Measurements from ENCODE around the gene UNKL.

The UNKL gene

GRCh38 chr16:1401758-1402154, 12.7 kb downstream of the UNKL start:
- Histone ChIP-seq H4K20me1 (ENCODE audit: low read depth, low read length) (no peaks in the 10 kb centered on the region), H3K4me2 (ENCODE audit: low read depth, low read length, poor library complexity, severe bottlenecking) (no peak overlapping the region), H3K9ac (ENCODE audit: low read length) (no peak overlapping the region), H3K27me3 (ENCODE audit: low read length) (no peaks in the 10 kb centered on the region), H3K9me3 (ENCODE audit: insufficient read depth, low read length) (no peaks in the 10 kb centered on the region), H3K27ac (ENCODE audit: low read depth, low read length) (no peak overlapping the region), H3K9me2 (replicated peaks; ENCODE audit: insufficient read depth, low read length) (no peaks in the 10 kb centered on the region), H3K4me3 (ENCODE audit: insufficient read depth, low read length, poor library complexity, severe bottlenecking) (no peak overlapping the region), H3K79me2 (ENCODE audit: insufficient read depth, low read length) (no peaks in the 10 kb centered on the region), H3K36me3 (ENCODE audit: low read length) (no peaks in the 10 kb centered on the region), H3F3A (ENCODE audit: insufficient read depth) (no peaks in the 10 kb centered on the region), H2AFZ (ENCODE audit: low read depth, low read length, severe bottlenecking) (no peak overlapping the region)
- TF ChIP-seq CTCF (IDR thresholded peaks at IDR 0.05; ENCODE audit: insufficient read depth, low read length, poor library complexity, severe bottlenecking) (no peak), EZH2phosphoT487 (conservative IDR thresholded peaks at IDR 0.05; ENCODE audit: low read length) (no peak)

- no peak overlapping the region for H3K27ac ChIP-seq (ENCODE audit: low read depth, low read length)
- H4K20me1 ChIP-seq (ENCODE audit: low read depth, low read length), result no peaks in the 10 kb centered on the region
- no peak overlapping the region for H3K4me2 ChIP-seq (ENCODE audit: low read depth, low read length, poor library complexity, severe bottlenecking)
- H3F3A ChIP-seq (ENCODE audit: insufficient read depth), result no peaks in the 10 kb centered on the region
- no peaks in the 10 kb centered on the region for H3K79me2 ChIP-seq (ENCODE audit: insufficient read depth, low read length)
- no peaks in the 10 kb centered on the region for H3K9me3 ChIP-seq (ENCODE audit: insufficient read depth, low read length)
- no peak overlapping the region for H3K4me3 ChIP-seq (ENCODE audit: insufficient read depth, low read length, poor library complexity, severe bottlenecking)
- H3K9ac ChIP-seq (ENCODE audit: low read length), result no peak overlapping the region
- no peaks in the 10 kb centered on the region for H3K27me3 ChIP-seq (ENCODE audit: low read length)
- no peak for TF ChIP-seq EZH2phosphoT487 (conservative IDR thresholded peaks at IDR 0.05; ENCODE audit: low read length)
- no peak for TF ChIP-seq CTCF (IDR thresholded peaks at IDR 0.05; ENCODE audit: insufficient read depth, low read length, poor library complexity, severe bottlenecking)
- H3K36me3 ChIP-seq (ENCODE audit: low read length), result no peaks in the 10 kb centered on the region
- no peak overlapping the region for H2AFZ ChIP-seq (ENCODE audit: low read depth, low read length, severe bottlenecking)
- no peaks in the 10 kb centered on the region for H3K9me2 ChIP-seq (replicated peaks; ENCODE audit: insufficient read depth, low read length)
These were observed 13.3 kb downstream of the UNKL start for GRCh38 chr16:1401061-1401757.

- H3K27me3 ChIP-seq (ENCODE audit: low read length), result no peaks in the 10 kb centered on the region
- no peaks in the 10 kb centered on the region for H4K20me1 ChIP-seq (ENCODE audit: low read depth, low read length)
- H3K4me3 ChIP-seq (ENCODE audit: insufficient read depth, low read length, poor library complexity, severe bottlenecking), result no peak overlapping the region
- no peak overlapping the region for H3K27ac ChIP-seq (ENCODE audit: low read depth, low read length)
- H2AFZ ChIP-seq (ENCODE audit: low read depth, low read length, severe bottlenecking), result no peak overlapping the region
- H3K9ac ChIP-seq (ENCODE audit: low read length), result no peak overlapping the region
- TF ChIP-seq CTCF (IDR thresholded peaks at IDR 0.05; ENCODE audit: insufficient read depth, low read length, poor library complexity, severe bottlenecking) (no peak), EZH2phosphoT487 (conservative IDR thresholded peaks at IDR 0.05; ENCODE audit: low read length) (no peak)
- H3K79me2 ChIP-seq (ENCODE audit: insufficient read depth, low read length), result no peaks in the 10 kb centered on the region
- no peaks in the 10 kb centered on the region for H3K9me2 ChIP-seq (replicated peaks; ENCODE audit: insufficient read depth, low read length)
- H3F3A ChIP-seq (ENCODE audit: insufficient read depth), result no peaks in the 10 kb centered on the region
- no peak overlapping the region for H3K4me2 ChIP-seq (ENCODE audit: low read depth, low read length, poor library complexity, severe bottlenecking)
- no peaks in the 10 kb centered on the region for H3K36me3 ChIP-seq (ENCODE audit: low read length)
- no peaks in the 10 kb centered on the region for H3K9me3 ChIP-seq (ENCODE audit: insufficient read depth, low read length)
These were observed 15.5 kb downstream of the UNKL start for GRCh38 chr16:1398826-1399581.
